Ectodermal cell (in vitro differentiated cells): ENCODE results near the gene CCSER2.
"Not testable (repeated sequence)": the region's sequence is repeated elsewhere in the genome, so short reads cannot be mapped to it uniquely, and the experiment has no call there.

Experiments used
- H3K27ac ChIP-seq: 2 replicates; pipeline ENCODE4 v1.7.0; 2013; ENCODE audit warnings: mild to moderate bottlenecking, low read depth, low read length; ENCODE audit not compliant: insufficient read depth, poor library complexity, severe bottlenecking
- H3K27me3 ChIP-seq: 2 replicates; pipeline ENCODE4 v1.7.0; 2013; ENCODE audit warnings: mild to moderate bottlenecking, low read length; ENCODE audit not compliant: insufficient read depth, control insufficient read depth, poor library complexity, severe bottlenecking
- H3K36me3 ChIP-seq: one replicate; pipeline ENCODE4 v1.7.0; 2013; ENCODE audit warnings: low read length; ENCODE audit not compliant: control insufficient read depth, insufficient read depth
- H3K4me1 ChIP-seq: one replicate; pipeline ENCODE4 v1.7.0; 2013; ENCODE audit warnings: low read length; ENCODE audit not compliant: control insufficient read depth, insufficient read depth
- H3K4me3 ChIP-seq: 2 replicates; pipeline ENCODE4 v1.7.0; 2013; ENCODE audit warnings: low read depth, low read length, control low read depth; ENCODE audit not compliant: insufficient read depth
- H3K9me3 ChIP-seq: 2 replicates; pipeline ENCODE4 v1.7.0; 2013; ENCODE audit warnings: mild to moderate bottlenecking, low read length, moderate library complexity; ENCODE audit not compliant: control insufficient read depth
- WGBS, 2 experiments: methylation state at CpG; one replicate each; pipeline ENCODE4 v1.1.7; 2013; ENCODE audit warnings: missing lambda C conversion rate in 2 of 2; 5-methylcytosine and 5-hydroxymethylcytosine counted together

Gene CCSER2

GRCh38 chr10:84428711-84429110 lies 100.3 kb downstream of the CCSER2 start:
- WGBS, 2 experiments: 80 to 97% methylated on average over 1 to 2 of the region's 2 CpGs
- Histone ChIP-seq H3K4me3 (no peak overlapping the region), H3K27ac (no peak overlapping the region), H3K9me3 (no peaks in the 10 kb centered on the region), H3K27me3 (no peaks in the 10 kb centered on the region), H3K36me3 (no peaks in the 10 kb centered on the region), H3K4me1 (peaks cover 4% of the 10 kb centered on the region)

GRCh38 chr10:84429926-84430520 lies 101.6 kb downstream of the CCSER2 start:
- Histone ChIP-seq H3K4me3 (no peak overlapping the region), H3K4me1 (peaks cover 1% of the 10 kb centered on the region), H3K27me3 (no peaks in the 10 kb centered on the region), H3K36me3 (no peaks in the 10 kb centered on the region), H3K27ac (no peak overlapping the region), H3K9me3 (no peaks in the 10 kb centered on the region)
- 78 to 81% methylated on average over 2 of the region's 2 CpGs for WGBS, 2 experiments

GRCh38 chr10:84432891-84433290 lies 104.5 kb downstream of the CCSER2 start:
- Histone ChIP-seq H3K4me1 (no peaks in the 10 kb centered on the region), H3K36me3 (no peaks in the 10 kb centered on the region), H3K9me3 (no peaks in the 10 kb centered on the region), H3K4me3 (no peak overlapping the region), H3K27me3 (no peaks in the 10 kb centered on the region), H3K27ac (no peak overlapping the region)
- WGBS, 2 experiments: 99 to 100% methylated on average over 4 to 5 of the region's 5 CpGs

GRCh38 chr10:84440781-84441180 lies 112.4 kb downstream of the CCSER2 start:
- H3K27ac ChIP-seq: no peak overlapping the region
- 89 to 100% methylated on average over 2 of the region's 2 CpGs for WGBS, 2 experiments

GRCh38 chr10:84447701-84448400 lies 119.5 kb downstream of the CCSER2 start:
- H3K27me3 ChIP-seq: no peaks in the 10 kb centered on the region
- no peaks in the 10 kb centered on the region for H3K4me1 ChIP-seq
- no peaks in the 10 kb centered on the region for H3K9me3 ChIP-seq
- no peak overlapping the region for H3K27ac ChIP-seq
- 82 to 84% methylated on average over 8 of the region's 8 CpGs for WGBS, 2 experiments
- H3K36me3 ChIP-seq: no peaks in the 10 kb centered on the region
- no peak overlapping the region for H3K4me3 ChIP-seq

More at GRCh38 chr10:84440781-84441180, 112.4 kb downstream of the CCSER2 start:
- H3K4me1 ChIP-seq: no peaks in the 10 kb centered on the region
- H3K4me3 ChIP-seq: no peak overlapping the region
- peaks cover 2% of the 10 kb centered on the region for H3K9me3 ChIP-seq
- H3K27me3 ChIP-seq: no peaks in the 10 kb centered on the region
- peaks cover 3% of the 10 kb centered on the region for H3K36me3 ChIP-seq

GRCh38 chr10:84449351-84449750 lies 121.0 kb downstream of the CCSER2 start:
- H3K4me3 ChIP-seq, H3K36me3 ChIP-seq: not testable (repeated sequence)
- WGBS, 2 experiments: 95 to 96% methylated on average over 7 of the region's 7 CpGs

GRCh38 chr10:84452003-84452402 lies 123.6 kb downstream of the CCSER2 start:
- WGBS, 2 experiments: 21 to 36% methylated on average over 1 of the region's 1 CpG
- Histone ChIP-seq H3K9me3 (no peaks in the 10 kb centered on the region), H3K36me3 (no peaks in the 10 kb centered on the region), H3K4me3 (no peak overlapping the region), H3K4me1 (no peaks in the 10 kb centered on the region), H3K27me3 (no peaks in the 10 kb centered on the region), H3K27ac (no peak overlapping the region)

More at GRCh38 chr10:84449351-84449750, 121.0 kb downstream of the CCSER2 start:
- H3K4me1 ChIP-seq, H3K27ac ChIP-seq, H3K27me3 ChIP-seq, H3K9me3 ChIP-seq: not testable (repeated sequence)

- Histone ChIP-seq H3K4me3 (no peak overlapping the region), H3K36me3 (no peaks in the 10 kb centered on the region), H3K27me3 (no peaks in the 10 kb centered on the region), H3K4me1 (no peaks in the 10 kb centered on the region), H3K27ac (no peak overlapping the region), H3K9me3 (no peaks in the 10 kb centered on the region)
- 91 to 98% methylated on average over 6 of the region's 6 CpGs for WGBS, 2 experiments
Observed at GRCh38 chr10:84453303-84453702, 124.9 kb downstream of the CCSER2 start.

GRCh38 chr10:84456126-84456525 lies 127.7 kb downstream of the CCSER2 start:
- H3K27me3 ChIP-seq: no peaks in the 10 kb centered on the region
- 91 to 100% methylated on average over 2 of the region's 2 CpGs for WGBS, 2 experiments
- H3K36me3 ChIP-seq: no peaks in the 10 kb centered on the region
- no peak overlapping the region for H3K4me3 ChIP-seq
- no peak overlapping the region for H3K27ac ChIP-seq
- H3K9me3 ChIP-seq: no peaks in the 10 kb centered on the region
- no peaks in the 10 kb centered on the region for H3K4me1 ChIP-seq

- no peak overlapping the region for H3K4me3 ChIP-seq
Observed at GRCh38 chr10:84460520-84460919, 132.1 kb downstream of the CCSER2 start.

More at GRCh38 chr10:84460520-84460919, 132.1 kb downstream of the CCSER2 start:
- Histone ChIP-seq H3K9me3 (no peaks in the 10 kb centered on the region), H3K27me3 (no peaks in the 10 kb centered on the region), H3K36me3 (no peaks in the 10 kb centered on the region), H3K4me1 (no peaks in the 10 kb centered on the region), H3K27ac (no peak overlapping the region)
